HCT116 (cell line): ENCODE measurements around the gene PTRHD1. TPM values are rescaled to one million over a fixed set of nuclear protein-coding genes. Genes with fewer than 3 reads are reported as not detected.
"Not testable (repeated sequence)": the region's sequence is repeated elsewhere in the genome, so short reads cannot be mapped to it uniquely, and the experiment has no call there.

Experiments used
- ATAC-seq: fragments of 200-7000 bp; cut with Tn5 transposase; 2 replicates; pipeline ENCODE4 v1.9.1; 2020; ENCODE audit warnings: mild to moderate bottlenecking, moderate library complexity
- BruUV-seq: library from RNA; stranded (reverse); fragments of 400-500 nt; replicated peaks from 2 replicates; lab custom pipeline; 2021; lab: Mats Ljungman, UMichigan
- CTCF ChIA-PET: fragments of 300-600 bp; sonication (Branson Sonifier 250); formaldehyde crosslinking; loops from one replicate; lab custom pipeline; 2021; ENCODE audit warnings: antibody characterized with exemption; lab: Charles Lee
- POLR2A ChIA-PET: fragments of 300-600, 350-600 bp; sonication (Branson Sonifier 250); formaldehyde crosslinking; loops from one replicate; lab custom pipeline; 2021; ENCODE audit warnings: antibody characterized with exemption; lab: Charles Lee
- RAD21 ChIA-PET, 2 experiments: fragments of 300-600 bp; sonication (Branson Sonifier 250); formaldehyde crosslinking; loops; one replicate each; lab custom pipeline; 2023; ENCODE audit warnings: low total read pairs in 2 of 2; ENCODE audit not compliant: uncharacterized antibody in 2 of 2, unreplicated experiment in 2 of 2, low non-redundant PET in 1 of 2; lab: Charles Lee
- DNase-seq: peaks from one replicate; pipeline ENCODE4 v3.0.0-alpha.2; 2010; ENCODE audit warnings: low read depth, low spot score
- H2AFZ ChIP-seq: fragments of 200-600 bp; shearing (Covaris generic), sonication (generic); 2 replicates; pipeline ENCODE4 v1.6.1; 2017; ENCODE audit warnings: low read depth, mixed run types, mixed read lengths, antibody characterized with exemption, low read length; ENCODE audit not compliant: poor library complexity, severe bottlenecking
- H3K27ac ChIP-seq: 2 replicates; pipeline ENCODE4 v1.5.1; 2012; ENCODE audit warnings: low read depth, low read length
- H3K27me3 ChIP-seq: fragments of 200-600 bp; sonication (generic); 2 replicates; pipeline ENCODE4 v1.6.1; 2016; ENCODE audit warnings: mixed run types, low read length, mixed read lengths; ENCODE audit not compliant: insufficient read depth
- H3K36me3 ChIP-seq, 2 experiments: fragments of 200-500 bp in 1 of 2; fragments of 200-600 bp in 1 of 2; sonication (Bioruptor generic) in 1 of 2; sonication (generic) in 1 of 2; 2 replicates each; pipeline versions ENCODE4 v1.5.1 to v1.6.1; 2014 to 2016; ENCODE audit warnings: low read length in 2 of 2, inconsistent platforms in 1 of 2, mixed read lengths in 1 of 2, mixed run types in 1 of 2; ENCODE audit not compliant: insufficient read depth in 2 of 2, control insufficient read depth in 1 of 2
- H3K4me1 ChIP-seq, 2 experiments: fragments of 200-600 bp in 1 of 2; sonication (generic) in 1 of 2; 2 replicates each; pipeline versions ENCODE4 v1.5.1 to v1.6.1; 2012 to 2017; ENCODE audit warnings: low read length in 2 of 2, inconsistent platforms in 1 of 2, mild to moderate bottlenecking in 1 of 2, mixed read lengths in 1 of 2, mixed run types in 1 of 2, moderate library complexity in 1 of 2; ENCODE audit not compliant: insufficient read depth in 2 of 2, control insufficient read depth in 1 of 2
- H3K4me2 ChIP-seq: fragments of 200-600 bp; sonication (generic); 2 replicates; pipeline ENCODE4 v1.6.1; 2017; ENCODE audit warnings: mixed run types, low read length, mixed read lengths
- H3K4me3 ChIP-seq, 2 experiments: fragments of 200-600 bp in 1 of 2; sonication (generic) in 1 of 2; replicated peaks in 1 of 2; 2 replicates each; pipeline ENCODE4 v1.5.1; 2011 to 2016; ENCODE audit warnings: low read length in 2 of 2, control low read depth in 1 of 2, low read depth in 1 of 2, mild to moderate bottlenecking in 1 of 2, mixed read lengths in 1 of 2, mixed run types in 1 of 2
- H3K79me2 ChIP-seq: fragments of 200-600 bp; sonication (generic); 2 replicates; pipeline ENCODE4 v1.6.1; 2017; ENCODE audit warnings: mild to moderate bottlenecking, mixed run types, low read length, moderate library complexity, mixed read lengths; ENCODE audit not compliant: insufficient read depth
- H3K9ac ChIP-seq: fragments of 200-600 bp; sonication (generic); 2 replicates; pipeline ENCODE4 v1.6.1; 2016; ENCODE audit warnings: low read length, mixed read lengths
- H3K9me2 ChIP-seq: fragments of 200-600 bp; sonication (generic), shearing (Covaris generic); 2 replicates; pipeline ENCODE4 v1.6.1; 2017; ENCODE audit warnings: mixed run types, mild to moderate bottlenecking, moderate library complexity; ENCODE audit not compliant: insufficient read depth
- H3K9me3 ChIP-seq, 2 experiments: fragments of 200-500 bp in 1 of 2; fragments of 200-600 bp in 1 of 2; sonication (Bioruptor generic) in 1 of 2; sonication (generic) in 1 of 2; 2 replicates each; pipeline ENCODE4 v1.6.1; 2014 to 2017; ENCODE audit warnings: low read length in 2 of 2, mixed read lengths in 2 of 2, inconsistent platforms in 1 of 2, low read depth in 1 of 2, mild to moderate bottlenecking in 1 of 2, mixed run types in 1 of 2, moderate library complexity in 1 of 2; ENCODE audit not compliant: control insufficient read depth in 1 of 2, insufficient read depth in 1 of 2
- H4K20me1 ChIP-seq: fragments of 200-600 bp; sonication (generic), shearing (Covaris generic); 2 replicates; pipeline ENCODE4 v1.6.1; 2017; ENCODE audit warnings: mixed run types, mild to moderate bottlenecking, moderate library complexity; ENCODE audit not compliant: insufficient read depth
- ATF3 ChIP-seq: IDR thresholded peaks from 2 replicates; pipeline ENCODE4 v1.6.1; 2012
- CBX3 ChIP-seq: IDR thresholded peaks from 2 replicates; pipeline ENCODE4 v1.6.1; 2012; ENCODE audit warnings: low read depth
- CEBPB ChIP-seq: IDR thresholded peaks from 2 replicates; pipeline ENCODE4 v1.6.1; 2012; ENCODE audit warnings: low read depth
- EGR1 ChIP-seq: IDR thresholded peaks from 2 replicates; pipeline ENCODE4 v1.6.1; 2012; ENCODE audit warnings: low read depth
- EZH2 ChIP-seq: fragments of 200-600 bp; sonication (generic); IDR thresholded peaks from 2 replicates; pipeline ENCODE4 v1.6.1; 2017; ENCODE audit warnings: antibody characterized with exemption, mixed run types
- FOSL1 ChIP-seq: IDR thresholded peaks from 2 replicates; pipeline ENCODE4 v1.6.1; 2012; ENCODE audit warnings: low read depth
- JUND ChIP-seq: IDR thresholded peaks from 2 replicates; pipeline ENCODE4 v1.6.1; 2012
- MAX ChIP-seq: IDR thresholded peaks from 2 replicates; pipeline ENCODE4 v1.6.1; 2012
- POLR2A ChIP-seq: IDR thresholded peaks from 2 replicates; pipeline ENCODE4 v1.7.0; 2011; ENCODE audit warnings: borderline replicate concordance; ENCODE audit not compliant: insufficient read depth, insufficient read length; ENCODE audit errors: extremely low read depth
- POLR2AphosphoS5 ChIP-seq: IDR thresholded peaks from 2 replicates; pipeline ENCODE4 v1.6.1; 2011; ENCODE audit warnings: mild to moderate bottlenecking, low read depth, low read length, moderate library complexity
- SIN3A ChIP-seq: IDR thresholded peaks from 2 replicates; pipeline ENCODE4 v1.6.1; 2012; ENCODE audit warnings: low read depth
- YY1 ChIP-seq: IDR thresholded peaks from 2 replicates; pipeline ENCODE4 v1.6.1; 2011; ENCODE audit warnings: low read length, low read depth, moderate library complexity, mild to moderate bottlenecking; ENCODE audit not compliant: insufficient replicate concordance; ENCODE audit errors: extremely low read depth
- ZBTB33 ChIP-seq: IDR thresholded peaks from 2 replicates; pipeline ENCODE4 v1.6.1; 2011; ENCODE audit warnings: mild to moderate bottlenecking, low read length, moderate library complexity; ENCODE audit not compliant: insufficient replicate concordance; ENCODE audit errors: extremely low read depth
- ZNF274 ChIP-seq: fragments of 200-500 bp; sonication (Bioruptor generic); IDR thresholded peaks from 2 replicates; pipeline ENCODE4 v1.6.1; 2014; ENCODE audit warnings: mild to moderate bottlenecking, low read depth, low read length, inconsistent platforms
- intact Hi-C: fragments of 100-400 bp; cut with micrococcal nuclease; formaldehyde crosslinking; loops from 2 replicates; pipeline ENCODE4 v1.10.0; 2022
- total RNA-seq: library from RNA; stranded (reverse); gene quantifications from one replicate; pipeline ENCODE4 v1.2.1, GENCODE V29; 2021; ENCODE audit not compliant: unreplicated experiment

PTRHD1 gene
- total RNA-seq, 1 experiment from 2014 or later: 24.3 TPM

GRCh38 chr2:24809316-24810007 lies 16.3 kb upstream of the PTRHD1 start (continued):
- TF ChIP-seq ZBTB33 (no peak), ATF3 (no peak), POLR2AphosphoS5 (no peak), YY1 (no peak), EZH2 (no peak), CEBPB (no peak), SIN3A (no peak), JUND (no peak), CBX3 (no peak), POLR2A (no peak)
- TF ChIP-seq, all 23 proteins: peak for 0

- Histone ChIP-seq H3K4me2 (no peak overlapping the region), H3K79me2 (peaks cover 57% of the 10 kb centered on the region), H2AFZ (no peak overlapping the region), H3K36me3 (peaks cover 0 to 7% of the 10 kb centered on the region in 2 experiments; a peak in 1 of 4 replicates), H3K4me1 (peaks cover 0 to 4% of the 10 kb centered on the region in 2 experiments; a peak in 2 of 4 replicates), H3K9me2 (no peaks in the 10 kb centered on the region), H3K27me3 (no peaks in the 10 kb centered on the region), H4K20me1 (no peaks in the 10 kb centered on the region), H3K9ac (no peak overlapping the region), H3K4me3 (no peak overlapping the region), H3K9me3 (no peaks in the 10 kb centered on the region), H3K27ac (peak overlapping the region; percentile 17; the same call in 1 of the 2 replicates)
- DNase-seq (no peak), ATAC-seq (no peak)
- RAD21 ChIA-PET: no interaction called here
- intact Hi-C loops: no loop called here
- CTCF ChIA-PET: interaction anchor here (1.2 kb wide), 1 partner anchor 397 kb away, joined by 3 read pairs; no protein-coding TSS in a partner anchor
- POLR2A ChIA-PET: no interaction called here
- no TSS peak for BruUV-seq
- TF ChIP-seq ZNF274: no peak
- no peak for TF ChIP-seq MAX
- TF ChIP-seq ATF3: no peak
- no peak for TF ChIP-seq EGR1
- no peak for TF ChIP-seq POLR2A
- no peak for TF ChIP-seq YY1
- no peak for TF ChIP-seq JUND
- TF ChIP-seq POLR2AphosphoS5: no peak
- TF ChIP-seq FOSL1: no peak
These were observed 13.5 kb upstream of the PTRHD1 start for GRCh38 chr2:24806661-24807036.

GRCh38 chr2:24805811-24806660 lies 12.8 kb upstream of the PTRHD1 start:
- BruUV-seq, RAD21 ChIA-PET, H3K4me2 ChIP-seq, H3K9me2 ChIP-seq, H3K9ac ChIP-seq, H3K9me3 ChIP-seq, H3K36me3 ChIP-seq, H2AFZ ChIP-seq, intact Hi-C loops, H3K4me1 ChIP-seq, H4K20me1 ChIP-seq, POLR2A ChIA-PET, ATAC-seq, H3K27ac ChIP-seq, DNase-seq, H3K27me3 ChIP-seq, H3K4me3 ChIP-seq: not testable (repeated sequence)
- CTCF ChIA-PET: interaction anchor here (1.2 to 1.3 kb wide), 2 partner anchors 15 to 396 kb away, joined by 3 to 4 read pairs; no protein-coding TSS in a partner anchor
- peaks cover 58% of the 10 kb centered on the region for H3K79me2 ChIP-seq
